AG10803 (cell line): Measurements from ENCODE around the gene BRCA1.
"Not testable (repeated sequence)": the region's sequence is repeated elsewhere in the genome, so short reads cannot be mapped to it uniquely, and the experiment has no call there.

Experiments used
- DNase-seq: peaks from one replicate; pipeline ENCODE4 v3.0.0; 2010; ENCODE audit warnings: low read depth
- H3K4me3 ChIP-seq: 2 replicates; pipeline ENCODE4 v1.5.1; 2011; ENCODE audit warnings: mild to moderate bottlenecking, low read length, control low read depth
- TF ChIP-seq, protein P1 (sequence below): conservative IDR thresholded peaks from 2 replicates; pipeline ENCODE4 v1.5.1; 2011; ENCODE audit warnings: mild to moderate bottlenecking, low read length, control low read depth, inconsistent platforms

Gene BRCA1

DNA sequence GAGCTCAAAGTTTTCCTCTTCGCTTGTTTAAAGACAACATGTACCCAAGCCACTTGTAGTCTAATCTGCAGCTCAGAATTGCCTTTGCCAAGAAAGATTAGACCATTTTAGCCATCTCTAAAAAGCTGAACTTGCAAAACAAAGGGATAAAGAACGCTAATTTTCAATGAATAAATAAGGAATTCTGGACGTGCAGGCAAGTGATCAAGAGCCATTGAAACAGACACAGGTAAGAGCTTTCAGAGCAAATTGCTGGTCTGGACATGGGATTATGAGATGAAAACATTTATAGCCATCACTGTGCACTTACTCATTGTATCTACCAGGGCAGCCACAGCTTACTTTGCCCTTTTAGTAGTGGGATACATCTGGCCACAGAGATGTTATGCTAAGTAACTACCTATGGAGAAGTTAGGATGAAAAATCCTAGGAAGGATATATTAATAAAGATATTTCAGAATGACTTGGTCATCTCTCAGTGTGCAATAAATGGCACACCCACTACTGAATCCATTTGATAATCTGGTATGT lies 55.7 kb downstream of the BRCA1 start:
- H3K4me3 ChIP-seq, result no peak overlapping the region
- TF ChIP-seq, protein P1, sequence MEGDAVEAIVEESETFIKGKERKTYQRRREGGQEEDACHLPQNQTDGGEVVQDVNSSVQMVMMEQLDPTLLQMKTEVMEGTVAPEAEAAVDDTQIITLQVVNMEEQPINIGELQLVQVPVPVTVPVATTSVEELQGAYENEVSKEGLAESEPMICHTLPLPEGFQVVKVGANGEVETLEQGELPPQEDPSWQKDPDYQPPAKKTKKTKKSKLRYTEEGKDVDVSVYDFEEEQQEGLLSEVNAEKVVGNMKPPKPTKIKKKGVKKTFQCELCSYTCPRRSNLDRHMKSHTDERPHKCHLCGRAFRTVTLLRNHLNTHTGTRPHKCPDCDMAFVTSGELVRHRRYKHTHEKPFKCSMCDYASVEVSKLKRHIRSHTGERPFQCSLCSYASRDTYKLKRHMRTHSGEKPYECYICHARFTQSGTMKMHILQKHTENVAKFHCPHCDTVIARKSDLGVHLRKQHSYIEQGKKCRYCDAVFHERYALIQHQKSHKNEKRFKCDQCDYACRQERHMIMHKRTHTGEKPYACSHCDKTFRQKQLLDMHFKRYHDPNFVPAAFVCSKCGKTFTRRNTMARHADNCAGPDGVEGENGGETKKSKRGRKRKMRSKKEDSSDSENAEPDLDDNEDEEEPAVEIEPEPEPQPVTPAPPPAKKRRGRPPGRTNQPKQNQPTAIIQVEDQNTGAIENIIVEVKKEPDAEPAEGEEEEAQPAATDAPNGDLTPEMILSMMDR, result no peak
- DNase-seq, result no peak

DNA sequence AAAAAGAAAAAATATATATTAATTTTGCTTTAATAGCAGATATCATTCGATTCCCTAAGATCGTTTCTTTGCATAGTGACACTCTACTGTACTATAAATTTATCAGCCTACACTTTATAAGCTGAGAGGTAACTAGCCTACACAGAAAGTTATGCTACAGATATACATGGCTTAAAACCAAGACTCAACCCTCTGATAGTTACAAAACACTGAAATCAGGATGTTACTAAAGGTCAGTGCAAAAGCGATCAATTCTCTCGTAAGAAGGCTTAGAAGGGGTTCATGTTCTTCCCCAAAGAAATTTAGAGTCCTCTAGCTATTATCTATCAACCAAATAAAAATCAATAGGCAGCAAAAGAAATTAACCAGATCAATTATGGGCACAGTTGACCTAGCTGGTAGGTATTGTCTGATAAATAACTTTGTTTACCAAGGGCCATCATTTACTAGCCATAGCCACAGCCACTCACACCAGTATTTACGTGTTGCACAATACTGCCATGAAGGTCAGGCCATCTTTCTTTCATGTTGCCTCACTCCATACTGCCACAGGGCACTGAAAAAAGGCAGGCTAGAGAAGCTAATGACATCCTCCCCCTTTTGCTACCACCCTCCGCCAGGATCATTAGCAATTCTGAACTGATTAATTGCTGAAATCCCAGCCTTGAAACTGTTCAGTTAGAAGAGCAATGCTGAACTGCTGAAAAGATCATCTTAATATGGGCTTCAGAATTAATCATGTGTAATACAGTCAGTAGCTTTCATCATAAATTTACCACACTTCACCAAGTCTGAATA lies 56.4 kb downstream of the BRCA1 start:
- DNase-seq, result no peak

DNA sequence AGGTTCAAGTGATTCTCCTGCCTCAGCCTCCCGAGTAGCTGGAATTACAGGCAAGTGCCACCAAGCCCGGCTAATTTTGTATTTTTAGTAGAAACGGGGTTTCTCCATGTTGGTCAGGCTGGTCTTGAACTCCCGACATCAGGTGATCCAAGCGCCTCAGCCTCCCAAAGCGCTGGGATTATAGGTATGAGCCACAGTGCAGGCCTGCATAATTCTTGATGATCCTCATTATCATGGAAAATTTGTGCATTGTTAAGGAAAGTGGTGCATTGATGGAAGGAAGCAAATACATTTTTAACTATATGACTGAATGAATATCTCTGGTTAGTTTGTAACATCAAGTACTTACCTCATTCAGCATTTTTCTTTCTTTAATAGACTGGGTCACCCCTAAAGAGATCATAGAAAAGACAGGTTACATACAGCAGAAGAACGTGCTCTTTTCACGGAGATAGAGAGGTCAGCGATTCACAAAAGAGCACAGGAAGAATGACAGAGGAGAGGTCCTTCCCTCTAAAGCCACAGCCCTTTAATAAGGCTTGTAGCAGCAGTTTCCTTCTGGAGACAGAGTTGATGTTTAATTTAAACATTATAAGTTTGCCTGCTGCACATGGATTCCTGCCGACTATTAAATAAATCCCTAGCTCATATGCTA lies 62.1 kb downstream of the BRCA1 start:
- no peak for DNase-seq
- no peak overlapping the region for H3K4me3 ChIP-seq
- TF ChIP-seq, protein P1, result no peak

More for the DNA sequence above, 56.4 kb downstream of the BRCA1 start:
- TF ChIP-seq, protein P1, result no peak
- no peak overlapping the region for H3K4me3 ChIP-seq

DNA sequence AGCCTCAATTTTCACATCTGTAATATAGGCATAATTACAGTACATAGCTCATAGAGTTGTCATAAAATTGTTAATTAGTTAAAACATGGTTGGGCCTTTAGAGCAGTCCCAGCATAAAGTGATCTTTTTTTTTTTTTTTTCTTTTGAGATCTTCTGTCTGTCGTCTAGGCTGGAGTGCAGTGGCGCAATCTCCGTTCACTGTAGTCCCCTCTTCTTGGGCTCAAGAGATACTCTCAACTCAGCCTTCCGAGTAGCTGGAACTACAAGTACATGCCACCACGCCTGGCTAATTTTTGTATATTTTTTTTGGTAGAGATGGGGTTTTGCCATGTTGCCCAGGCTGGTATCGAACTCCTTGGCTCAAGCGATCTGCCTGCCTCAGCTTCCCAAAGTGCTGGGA lies 69.1 kb downstream of the BRCA1 start:
- no peak overlapping the region for H3K4me3 ChIP-seq
- no peak for DNase-seq
- TF ChIP-seq, protein P1, result no peak

DNA sequence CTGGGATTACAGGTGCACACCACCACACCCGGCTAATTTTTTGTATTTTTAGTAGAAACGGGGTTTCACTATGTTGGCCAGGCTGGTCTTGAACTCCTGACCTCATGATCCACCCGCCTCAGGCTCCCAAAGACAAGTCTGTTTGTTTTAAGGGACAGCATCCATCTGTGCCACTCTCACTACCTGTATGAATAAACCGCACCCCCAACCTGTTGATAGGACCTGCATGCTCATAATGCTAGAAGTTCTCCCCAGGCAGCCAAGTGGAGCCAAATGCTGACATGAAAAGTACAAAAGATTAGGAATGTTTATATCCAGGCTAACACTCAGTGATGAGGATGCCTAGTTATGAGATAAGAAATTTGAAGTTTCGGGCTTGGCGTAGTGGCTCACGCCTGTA lies 72.2 kb downstream of the BRCA1 start:
- not testable (repeated sequence) for DNase-seq, H3K4me3 ChIP-seq

DNA sequence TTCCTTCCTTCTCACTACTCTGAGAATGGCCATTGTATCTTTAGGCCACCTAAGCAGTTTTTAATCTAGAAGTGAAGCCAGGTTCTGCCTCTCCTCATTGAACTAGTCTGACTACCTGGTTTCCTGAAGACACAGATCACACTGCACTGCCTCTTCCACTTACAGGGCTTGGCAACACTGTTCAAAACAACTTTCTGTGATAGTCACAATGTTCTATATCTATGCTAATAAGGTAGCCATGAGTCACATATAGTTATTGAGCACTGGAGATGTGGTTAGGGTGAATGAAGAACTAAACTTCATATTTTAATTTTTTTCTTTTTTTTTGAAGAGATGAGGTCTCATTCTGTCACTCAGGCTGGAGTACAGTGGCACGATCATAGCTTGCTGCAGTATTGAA lies 73.2 kb downstream of the BRCA1 start:
- H3K4me3 ChIP-seq, result no peak overlapping the region
- TF ChIP-seq, protein P1, result no peak
- DNase-seq, result no peak

DNA sequence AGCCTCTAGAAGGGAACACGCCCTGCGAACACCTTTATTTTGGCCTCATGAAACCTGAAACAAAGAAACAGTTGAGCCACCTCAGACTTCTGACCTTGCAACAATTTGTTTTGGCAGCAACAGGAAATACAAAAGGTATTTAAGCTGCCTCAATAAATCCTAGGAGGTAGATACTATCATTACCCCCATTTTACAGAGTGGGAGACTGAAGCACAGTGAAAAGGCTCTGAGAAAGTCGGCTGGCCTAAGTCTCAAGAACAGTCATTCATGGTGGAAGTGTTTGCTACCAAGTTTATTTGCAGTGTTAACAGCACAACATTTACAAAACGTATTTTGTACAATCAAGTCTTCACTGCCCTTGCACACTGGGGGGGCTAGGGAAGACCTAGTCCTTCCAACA lies 81.1 kb downstream of the BRCA1 start:
- TF ChIP-seq, protein P1, result no peak
- DNase-seq, result no peak
- no peak overlapping the region for H3K4me3 ChIP-seq
